Sigmoid colon (tissue), 7 donors: Measurements from ENCODE around the gene CLDN6. TPM values are rescaled to one million over a fixed set of nuclear protein-coding genes. Genes with fewer than 3 reads are reported as not detected.

ENCODE experiments used
- DNase-seq: peaks from one replicate; pipeline ENCODE4 v3.0.0-alpha.2; 2019
- H3K27ac ChIP-seq, 4 donors: fragments of 200-600 bp; sonication (generic); one replicate each; pipeline ENCODE4 v1.5.1; 2016 to 2019; ENCODE audit warnings: mild to moderate bottlenecking in 1 of 4
- H3K27me3 ChIP-seq, 3 donors: fragments of 200-600 bp; sonication (generic); one replicate each; pipeline ENCODE4 v1.5.1; 2019; ENCODE audit warnings: mild to moderate bottlenecking in 1 of 3
- H3K36me3 ChIP-seq, 4 donors: fragments of 200-600 bp; sonication (generic); one replicate each; pipeline ENCODE4 v1.5.1; 2016 to 2019
- H3K4me1 ChIP-seq, 4 donors: fragments of 200-600 bp; sonication (generic); one replicate each; pipeline ENCODE4 v1.5.1; 2017 to 2019
- H3K4me3 ChIP-seq, 4 donors: fragments of 200-600 bp; sonication (generic); one replicate each; pipeline ENCODE4 v1.5.1; 2017 to 2019; ENCODE audit warnings: mild to moderate bottlenecking in 2 of 4, moderate library complexity in 1 of 4
- H3K9me3 ChIP-seq, 4 donors: fragments of 200-600 bp in 3 of 4; sonication (generic) in 3 of 4; one replicate each; pipeline versions ENCODE4 v1.5.1 to v1.6.1; 2013 to 2019
- CTCF ChIP-seq, 4 experiments: fragments of 450-650 bp in 3 of 4; fragments of 200-600 bp in 1 of 4; IDR thresholded peaks; one replicate each; pipeline ENCODE4 v1.5.1; 2016 to 2019; ENCODE audit warnings: antibody characterized with exemption in 4 of 4, mild to moderate bottlenecking in 3 of 4, moderate library complexity in 2 of 4
- EP300 ChIP-seq, 4 donors: sonication (generic); formaldehyde crosslinking; IDR thresholded peaks; one replicate each; pipeline ENCODE4 v1.6.1; 2017; ENCODE audit warnings: antibody characterized with exemption in 4 of 4
- POLR2A ChIP-seq, 2 donors: fragments of 450-650 bp; IDR thresholded peaks; one replicate each; pipeline ENCODE4 v1.6.1; 2016; ENCODE audit warnings: antibody characterized with exemption in 2 of 2, mild to moderate bottlenecking in 2 of 2, moderate library complexity in 2 of 2
- POLR2AphosphoS5 ChIP-seq, 4 donors: sonication (generic); formaldehyde crosslinking; IDR thresholded peaks; one replicate each; pipeline ENCODE4 v1.6.1; 2017; ENCODE audit warnings: antibody characterized with exemption in 4 of 4
- WGBS, 2 donors: extraction: QIAGEN DNeasy Blood & Tissue Kit; methylation state at CpG; one replicate each; pipeline ENCODE4 v1.1.7; 2013; 5-methylcytosine and 5-hydroxymethylcytosine counted together
- intact Hi-C: fragments of 100-400 bp; cut with DNase I; formaldehyde crosslinking; loops from one replicate; pipeline ENCODE4 v1.15.1; 2023
- polyA plus RNA-seq, 3 donors: library from polyadenylated mRNA; stranded (reverse); fragments of 200-250 nt; gene quantifications; one replicate each; pipeline ENCODE4 v1.2.3, GENCODE V29; 2013
- total RNA-seq, 4 donors: library from RNA; depleted of rRNA; stranded (reverse); fragments of >200 nt; gene quantifications; one replicate each; pipeline ENCODE4 v1.1.0, GENCODE V29; 2016
- donor health status: healthy with polysubstance abuse.
- donor health status: Bipolar disorder and iron deficiency.
- donor health status: healthy.

Gene CLDN6
- total and polyA plus RNA-seq, 7 donors, result not detected

- Histone ChIP-seq H3K4me3 (no peak overlapping the region), H3K36me3 (no peaks in the 10 kb centered on the region), H3K9me3 (no peaks in the 10 kb centered on the region), H3K27me3 (peaks cover 46 to 93% (median 81%) of the 10 kb centered on the region in 3 donors), H3K27ac (no peak overlapping the region), H3K4me1 (peaks cover 0 to 32% (median 28%) of the 10 kb centered on the region in 4 donors)
- TF ChIP-seq EP300 (IDR thresholded peaks at IDR 0.05), result no peak
- no peak for TF ChIP-seq POLR2AphosphoS5 (IDR thresholded peaks at IDR 0.05)
- no peak for TF ChIP-seq CTCF (IDR thresholded peaks at IDR 0.05)
- TF ChIP-seq POLR2A (IDR thresholded peaks at IDR 0.05), result no peak
- WGBS, 2 donors, result 34 to 39% methylated on average over 7 of the region's 7 CpGs
- no peak for DNase-seq
- intact Hi-C loops, result no loop called here
Observed at GRCh38 chr16:3032624-3033023, 14.6 kb upstream of the CLDN6 start.

DNA sequence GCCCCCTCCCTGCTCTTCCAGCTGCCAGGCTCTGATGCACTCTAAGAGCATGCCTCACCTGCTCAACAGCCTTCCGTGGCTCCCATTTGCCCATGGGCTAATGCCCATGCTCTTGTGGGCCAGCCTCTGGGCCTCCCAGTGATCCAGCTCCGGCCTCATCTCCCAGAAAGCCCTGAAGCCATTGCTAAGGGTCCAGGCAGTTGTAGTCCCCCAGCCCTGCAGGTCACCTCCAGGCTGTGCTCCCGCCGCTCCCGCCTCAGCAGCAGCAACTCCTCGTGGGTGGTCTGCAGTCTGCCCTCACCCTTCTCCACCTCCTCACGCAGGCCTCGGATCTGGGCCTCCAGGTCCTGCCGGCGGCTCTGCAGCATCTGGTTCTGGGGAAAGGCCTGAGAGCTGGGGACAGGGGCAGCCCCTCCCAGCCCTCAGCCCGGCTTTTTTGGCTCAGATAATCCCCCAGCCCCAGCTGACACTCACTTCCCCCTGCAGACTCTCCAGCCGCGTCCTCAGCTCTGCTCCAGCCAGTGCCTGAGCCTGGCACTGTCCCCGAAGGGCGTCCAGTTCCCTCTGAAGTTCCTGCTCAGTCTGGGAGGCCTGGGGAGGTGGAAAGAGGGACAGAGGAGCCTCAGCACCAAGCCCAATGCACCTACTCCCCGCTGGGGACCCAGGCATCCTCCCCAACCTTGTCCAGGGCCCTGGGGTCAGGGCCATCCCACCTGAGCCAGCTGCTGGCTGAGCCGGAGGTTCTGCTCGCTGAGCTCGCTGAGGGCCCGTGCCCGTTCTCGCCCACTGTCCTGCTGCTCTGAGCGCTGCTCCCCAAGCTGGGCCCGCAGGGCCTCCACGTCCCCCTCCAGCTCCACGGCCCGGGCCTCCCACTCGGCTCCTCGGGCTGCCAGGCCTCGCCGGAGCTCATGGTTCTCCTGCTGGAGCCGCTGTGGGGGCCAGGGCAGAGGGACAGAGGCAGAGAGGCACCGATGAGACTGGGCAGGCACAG, 12.5 kb upstream of the CLDN6 start:
- Histone ChIP-seq H3K27ac (no peak overlapping the region), H3K27me3 (peaks cover 29 to 72% (median 60%) of the 10 kb centered on the region in 3 donors), H3K4me3 (no peak overlapping the region), H3K9me3 (no peaks in the 10 kb centered on the region), H3K36me3 (peaks cover 0 to 20% (median 15%) of the 10 kb centered on the region in 4 donors), H3K4me1 (peaks cover 0 to 23% (median 20%) of the 10 kb centered on the region in 4 donors)
- TF ChIP-seq CTCF (IDR thresholded peaks at IDR 0.05) (no peak), POLR2A (IDR thresholded peaks at IDR 0.05) (no peak), EP300 (IDR thresholded peaks at IDR 0.05) (no peak), POLR2AphosphoS5 (IDR thresholded peaks at IDR 0.05) (no peak)
- no peak for DNase-seq
- WGBS, 2 donors, result 83 to 87% methylated on average over 33 of the region's 33 CpGs
- intact Hi-C loops, result no loop called here

- 29 to 74% methylated on average over 59 of the region's 59 CpGs for WGBS, 2 donors
- Histone ChIP-seq H3K9me3 (no peaks in the 10 kb centered on the region), H3K27me3 (peaks cover 24 to 63% (median 51%) of the 10 kb centered on the region in 3 donors), H3K27ac (no peak overlapping the region), H3K4me3 (peak overlapping the region in 2 of 4 donors; percentile 4 to 16), H3K36me3 (peaks cover 0 to 20% (median 15%) of the 10 kb centered on the region in 4 donors), H3K4me1 (peaks cover 0 to 31% (median 26%) of the 10 kb centered on the region in 4 donors)
- intact Hi-C loops, result no loop called here
- TF ChIP-seq POLR2A (IDR thresholded peaks at IDR 0.05), result no peak
- TF ChIP-seq POLR2AphosphoS5 (IDR thresholded peaks at IDR 0.05), result no peak
- no peak for TF ChIP-seq EP300 (IDR thresholded peaks at IDR 0.05)
- no peak for TF ChIP-seq CTCF (IDR thresholded peaks at IDR 0.05)
- no peak for DNase-seq
Observed at GRCh38 chr16:3029491-3030221, 11.7 kb upstream of the CLDN6 start.

DNA sequence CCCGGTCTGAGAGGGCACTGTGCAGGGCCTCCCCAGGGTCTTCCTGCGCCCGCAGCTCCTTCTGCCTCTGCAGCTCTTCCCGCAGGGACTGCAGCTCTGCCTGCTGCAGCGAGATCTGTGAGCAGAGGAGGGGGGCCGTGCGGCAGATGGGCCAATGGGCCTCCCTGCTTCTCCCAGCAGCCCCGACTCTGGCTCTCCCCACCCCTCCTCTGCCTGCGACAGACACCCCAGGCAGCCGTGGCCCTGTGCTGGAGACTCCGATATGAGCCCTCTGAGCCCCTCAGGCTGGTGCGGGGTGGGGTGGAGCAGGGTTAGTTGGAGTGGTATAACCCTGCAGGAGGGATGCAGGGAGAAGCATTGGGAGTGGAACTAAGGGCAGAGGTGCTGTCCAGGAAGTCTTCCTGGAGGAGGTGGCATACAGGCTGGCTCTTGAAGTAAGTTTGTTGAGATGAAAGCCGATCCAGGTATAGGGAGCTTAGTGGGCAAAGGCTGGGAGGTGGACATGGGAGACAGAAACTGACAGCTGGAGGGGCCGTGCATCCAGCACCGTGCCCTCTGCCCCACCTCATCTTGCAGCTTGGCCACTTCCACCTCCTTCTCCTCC, 10.8 kb upstream of the CLDN6 start:
- 41 to 72% methylated on average over 15 of the region's 15 CpGs for WGBS, 2 donors
- Histone ChIP-seq H3K9me3 (no peaks in the 10 kb centered on the region), H3K36me3 (peaks cover 0 to 20% (median 15%) of the 10 kb centered on the region in 4 donors), H3K27me3 (peaks cover 24 to 55% (median 44%) of the 10 kb centered on the region in 3 donors), H3K27ac (no peak overlapping the region), H3K4me1 (peaks cover 0 to 36% (median 30%) of the 10 kb centered on the region in 4 donors), H3K4me3 (no peak overlapping the region)
- intact Hi-C loops, result loop anchor here (1.0 kb wide), 1 partner anchor 26 kb away; no protein-coding TSS in a partner anchor
- TF ChIP-seq EP300 (IDR thresholded peaks at IDR 0.05) (no peak), POLR2AphosphoS5 (IDR thresholded peaks at IDR 0.05) (no peak), CTCF (IDR thresholded peaks at IDR 0.05) (no peak), POLR2A (IDR thresholded peaks at IDR 0.05) (no peak)
- DNase-seq, result no peak
